DOHH2 (cell line): ENCODE results near the gene C4orf50.
"Not testable (repeated sequence)": the region's sequence is repeated elsewhere in the genome, so short reads cannot be mapped to it uniquely, and the experiment has no call there.

ENCODE experiments used
- H3F3A ChIP-seq: fragments of 200-600 bp; sonication (generic), shearing (Covaris generic); 2 replicates; pipeline ENCODE4 v1.6.0; 2016; ENCODE audit warnings: antibody characterized with exemption, mild to moderate bottlenecking; ENCODE audit not compliant: control insufficient read depth, insufficient read depth
- H3K27ac ChIP-seq: fragments of 200-600 bp; sonication (generic); 2 replicates; pipeline ENCODE4 v1.5.1; 2014; ENCODE audit warnings: low read depth, mild to moderate bottlenecking, low read length, moderate library complexity
- H3K27me3 ChIP-seq: fragments of 200-600 bp; sonication (generic); 2 replicates; pipeline ENCODE4 v1.6.1; 2014; ENCODE audit warnings: mild to moderate bottlenecking, low read length, mixed read lengths; ENCODE audit not compliant: control insufficient read depth
- H3K36me3 ChIP-seq: fragments of 200-600 bp; sonication (generic); 2 replicates; pipeline ENCODE4 v1.6.1; 2014; ENCODE audit warnings: mild to moderate bottlenecking, low read length, moderate library complexity, mixed read lengths; ENCODE audit not compliant: control insufficient read depth
- H3K4me1 ChIP-seq: fragments of 200-600 bp; sonication (generic); 2 replicates; pipeline ENCODE4 v1.6.1; 2014; ENCODE audit warnings: mild to moderate bottlenecking, low read length, mixed read lengths; ENCODE audit not compliant: control insufficient read depth
- H3K4me2 ChIP-seq: fragments of 200-600 bp; sonication (generic); 2 replicates; pipeline ENCODE4 v1.6.0; 2014; ENCODE audit warnings: mild to moderate bottlenecking, low read length, moderate library complexity
- H3K4me3 ChIP-seq: fragments of 200-600 bp; sonication (generic); 2 replicates; pipeline ENCODE4 v1.5.1; 2014; ENCODE audit warnings: mild to moderate bottlenecking, low read length, mixed read lengths
- H3K79me2 ChIP-seq: fragments of 200-600 bp; sonication (generic); 2 replicates; pipeline ENCODE4 v1.6.1; 2014; ENCODE audit warnings: mild to moderate bottlenecking, low read length, mixed read lengths; ENCODE audit not compliant: control insufficient read depth
- H3K9me2 ChIP-seq: fragments of 200-600 bp; sonication (generic); replicated peaks from 2 replicates; pipeline ENCODE4 v1.6.1; 2014; ENCODE audit warnings: mild to moderate bottlenecking, low read length, mixed read lengths; ENCODE audit not compliant: control insufficient read depth
- H3K9me3 ChIP-seq: fragments of 200-600 bp; sonication (generic); 2 replicates; pipeline ENCODE4 v1.6.1; 2014; ENCODE audit warnings: antibody characterized with exemption, low read length, mixed read lengths; ENCODE audit not compliant: control insufficient read depth, insufficient read depth
- H4K20me1 ChIP-seq: fragments of 200-600 bp; sonication (generic); 2 replicates; pipeline ENCODE4 v1.6.0; 2014; ENCODE audit warnings: low read depth, mild to moderate bottlenecking, antibody characterized with exemption, low read length, moderate library complexity; ENCODE audit not compliant: control insufficient read depth, insufficient read depth
- EZH2phosphoT487 ChIP-seq: fragments of 200-600 bp; sonication (generic); IDR thresholded peaks from 2 replicates; pipeline ENCODE4 v1.6.1; 2017; ENCODE audit warnings: borderline replicate concordance, mild to moderate bottlenecking, antibody characterized with exemption, low read length, moderate library complexity, mixed read lengths
- TF ChIP-seq, protein P1 (sequence below): fragments of 200-600 bp; sonication (generic); IDR thresholded peaks from one replicate; pipeline ENCODE4 v1.5.1; 2014; ENCODE audit warnings: antibody characterized with exemption, mild to moderate bottlenecking, low read depth, low read length; ENCODE audit not compliant: poor library complexity, severe bottlenecking

C4orf50 gene

DNA sequence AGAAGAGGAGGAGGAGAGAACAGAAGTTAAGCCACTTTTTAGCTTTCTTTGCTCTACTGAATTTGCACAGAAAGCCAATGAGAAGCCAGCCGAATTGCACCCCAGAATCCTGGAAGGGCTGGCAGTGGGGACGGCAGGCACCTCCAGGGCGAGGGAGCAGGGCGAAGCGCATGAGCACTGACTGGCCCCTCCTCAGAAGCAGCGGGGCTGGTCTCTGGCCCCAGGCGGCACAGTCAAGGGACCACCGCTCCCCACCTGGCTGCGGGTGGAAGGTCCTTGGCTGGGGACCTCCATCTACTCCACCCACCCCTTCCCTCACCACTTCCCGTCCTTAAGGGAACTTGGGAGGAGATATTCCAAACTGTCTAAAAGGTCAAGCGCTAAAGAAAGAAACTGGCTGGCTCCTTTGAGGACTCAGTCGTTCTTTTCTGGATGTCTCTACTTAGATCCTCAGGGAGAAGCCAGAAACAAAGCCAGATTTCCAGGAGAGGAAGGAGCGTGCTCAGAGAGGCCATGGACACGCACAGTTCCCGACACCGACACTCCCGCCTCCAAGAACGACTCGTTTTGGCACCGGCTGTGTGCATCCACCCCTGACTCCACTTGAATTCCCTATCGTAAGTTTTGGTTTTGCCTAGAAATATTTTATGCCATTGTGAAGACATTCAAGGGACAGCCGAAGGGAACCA lies 65.8 kb downstream of the C4orf50 start:
- no peak overlapping the region for H3K27ac ChIP-seq
- no peaks in the 10 kb centered on the region for H3K79me2 ChIP-seq
- H4K20me1 ChIP-seq: no peaks in the 10 kb centered on the region
- H3F3A ChIP-seq: no peaks in the 10 kb centered on the region
- TF ChIP-seq, protein P1, sequence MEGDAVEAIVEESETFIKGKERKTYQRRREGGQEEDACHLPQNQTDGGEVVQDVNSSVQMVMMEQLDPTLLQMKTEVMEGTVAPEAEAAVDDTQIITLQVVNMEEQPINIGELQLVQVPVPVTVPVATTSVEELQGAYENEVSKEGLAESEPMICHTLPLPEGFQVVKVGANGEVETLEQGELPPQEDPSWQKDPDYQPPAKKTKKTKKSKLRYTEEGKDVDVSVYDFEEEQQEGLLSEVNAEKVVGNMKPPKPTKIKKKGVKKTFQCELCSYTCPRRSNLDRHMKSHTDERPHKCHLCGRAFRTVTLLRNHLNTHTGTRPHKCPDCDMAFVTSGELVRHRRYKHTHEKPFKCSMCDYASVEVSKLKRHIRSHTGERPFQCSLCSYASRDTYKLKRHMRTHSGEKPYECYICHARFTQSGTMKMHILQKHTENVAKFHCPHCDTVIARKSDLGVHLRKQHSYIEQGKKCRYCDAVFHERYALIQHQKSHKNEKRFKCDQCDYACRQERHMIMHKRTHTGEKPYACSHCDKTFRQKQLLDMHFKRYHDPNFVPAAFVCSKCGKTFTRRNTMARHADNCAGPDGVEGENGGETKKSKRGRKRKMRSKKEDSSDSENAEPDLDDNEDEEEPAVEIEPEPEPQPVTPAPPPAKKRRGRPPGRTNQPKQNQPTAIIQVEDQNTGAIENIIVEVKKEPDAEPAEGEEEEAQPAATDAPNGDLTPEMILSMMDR: no peak
- TF ChIP-seq EZH2phosphoT487: no peak
- H3K9me3 ChIP-seq: no peaks in the 10 kb centered on the region
- no peak overlapping the region for H3K4me3 ChIP-seq
- no peak overlapping the region for H3K4me2 ChIP-seq
- no peaks in the 10 kb centered on the region for H3K9me2 ChIP-seq
- no peaks in the 10 kb centered on the region for H3K36me3 ChIP-seq
- peaks cover 12% of the 10 kb centered on the region for H3K4me1 ChIP-seq
- no peaks in the 10 kb centered on the region for H3K27me3 ChIP-seq

DNA sequence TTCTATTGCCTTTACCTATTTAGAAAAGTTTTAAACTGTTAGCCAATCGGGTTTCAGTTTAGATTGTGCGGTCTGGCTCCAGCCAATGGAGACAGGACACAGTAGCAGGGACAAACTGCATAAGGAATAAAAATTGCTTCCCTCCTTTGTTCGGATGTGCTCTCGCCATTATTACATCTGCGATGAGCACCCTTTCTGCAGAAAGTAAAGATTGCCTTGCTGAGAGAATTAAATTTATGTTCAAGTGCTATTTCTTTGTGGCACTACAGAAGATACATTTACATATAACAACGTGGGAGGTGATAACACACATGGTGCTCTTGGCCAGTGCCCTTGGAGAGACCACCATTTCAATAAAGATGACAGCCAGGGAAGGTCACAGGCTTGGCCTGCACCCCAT lies 71.6 kb downstream of the C4orf50 start:
- not testable (repeated sequence) for H3K4me1 ChIP-seq, H3K27me3 ChIP-seq, H3K79me2 ChIP-seq, H3K9me2 ChIP-seq, H3K4me2 ChIP-seq, H3K9me3 ChIP-seq, H3K36me3 ChIP-seq, H4K20me1 ChIP-seq, H3F3A ChIP-seq, H3K27ac ChIP-seq, H3K4me3 ChIP-seq

DNA sequence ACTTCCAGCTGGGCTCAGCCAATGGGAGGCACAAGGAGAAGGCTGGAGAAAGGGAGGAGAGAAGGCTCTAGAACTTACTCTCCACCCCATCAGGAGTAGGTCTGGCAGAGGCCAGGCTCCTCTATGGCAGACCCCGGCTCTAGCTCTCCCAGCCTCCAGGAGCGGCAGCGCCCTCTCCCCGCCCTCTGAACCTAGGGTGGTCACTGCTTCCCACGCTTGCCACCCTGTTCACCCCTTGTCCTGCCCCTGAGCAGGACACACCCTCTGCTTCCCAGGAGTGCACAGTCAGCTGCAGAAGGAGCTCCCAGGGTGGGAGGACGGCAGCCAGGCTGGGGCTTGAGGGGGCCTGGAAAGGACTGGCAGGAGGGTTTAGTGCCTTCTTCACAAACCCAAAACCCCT lies 72.3 kb downstream of the C4orf50 start:
- Histone ChIP-seq H3K9me2 (no peaks in the 10 kb centered on the region), H3K4me2 (no peak overlapping the region), H3K27ac (no peak overlapping the region), H3K79me2 (no peaks in the 10 kb centered on the region), H3K4me3 (no peak overlapping the region), H3F3A (no peaks in the 10 kb centered on the region), H3K9me3 (no peaks in the 10 kb centered on the region), H3K27me3 (no peaks in the 10 kb centered on the region), H3K36me3 (no peaks in the 10 kb centered on the region), H4K20me1 (no peaks in the 10 kb centered on the region), H3K4me1 (no peaks in the 10 kb centered on the region)
- TF ChIP-seq EZH2phosphoT487: no peak
- TF ChIP-seq, protein P1: no peak

DNA sequence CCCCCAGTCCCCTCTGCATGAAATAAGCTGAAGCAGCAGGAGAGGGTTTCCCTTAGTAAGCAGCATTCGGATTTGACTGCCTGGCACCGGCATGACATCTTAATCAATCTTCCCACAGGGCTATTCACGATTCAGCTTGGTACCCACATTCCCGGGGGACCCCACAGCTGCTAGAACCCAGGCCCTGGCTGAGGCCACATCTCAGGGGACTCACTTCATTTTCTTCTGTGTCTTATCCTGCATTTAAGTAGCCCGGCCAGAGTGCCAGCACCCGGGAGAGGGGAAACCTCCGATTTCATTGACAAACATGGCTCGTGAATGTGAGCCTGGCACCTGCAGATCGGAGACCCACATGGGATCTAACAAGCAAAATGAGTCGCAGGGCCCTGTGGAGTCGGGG lies 73.1 kb downstream of the C4orf50 start:
- no peaks in the 10 kb centered on the region for H3K36me3 ChIP-seq
- no peaks in the 10 kb centered on the region for H3K27me3 ChIP-seq
- H4K20me1 ChIP-seq: no peaks in the 10 kb centered on the region
- no peaks in the 10 kb centered on the region for H3K9me3 ChIP-seq
- H3K4me1 ChIP-seq: no peaks in the 10 kb centered on the region
- H3K79me2 ChIP-seq: no peaks in the 10 kb centered on the region
- H3F3A ChIP-seq: no peaks in the 10 kb centered on the region
- H3K4me2 ChIP-seq: no peak overlapping the region
- no peaks in the 10 kb centered on the region for H3K9me2 ChIP-seq
- H3K4me3 ChIP-seq: no peak overlapping the region
- no peak overlapping the region for H3K27ac ChIP-seq
- TF ChIP-seq, protein P1: no peak
- TF ChIP-seq EZH2phosphoT487: no peak
